Measurements from ENCODE around the gene TAF11.

Gene TAF11

DNA sequence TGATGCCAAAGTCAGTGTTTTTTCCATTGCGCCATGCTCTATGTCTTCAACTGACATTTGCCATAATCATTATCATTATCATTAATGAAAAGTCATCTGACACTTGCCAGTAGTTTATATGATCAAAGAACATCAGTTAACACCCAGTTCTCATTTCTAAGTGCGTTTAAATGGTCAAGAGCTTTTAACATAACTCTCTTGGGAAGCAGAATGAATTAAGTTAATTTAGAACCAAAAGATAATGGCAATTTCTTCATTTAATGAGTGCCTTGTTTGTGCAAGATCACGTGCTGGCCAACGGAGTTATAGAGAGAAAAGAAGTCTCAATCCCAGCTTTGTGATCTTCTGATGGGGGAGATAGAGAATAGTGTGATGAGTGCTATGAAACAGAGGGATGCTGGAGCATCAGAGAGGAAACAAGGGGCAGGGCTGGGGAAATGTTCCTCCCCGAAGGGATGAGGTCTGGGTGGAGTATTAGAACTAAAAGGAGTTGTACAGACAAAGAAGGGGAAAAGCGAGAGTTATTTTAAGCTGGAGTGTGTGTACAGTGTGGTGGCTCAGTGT, 21.6 kb upstream of the TAF11 start:
- TF ChIP-seq, protein P1, sequence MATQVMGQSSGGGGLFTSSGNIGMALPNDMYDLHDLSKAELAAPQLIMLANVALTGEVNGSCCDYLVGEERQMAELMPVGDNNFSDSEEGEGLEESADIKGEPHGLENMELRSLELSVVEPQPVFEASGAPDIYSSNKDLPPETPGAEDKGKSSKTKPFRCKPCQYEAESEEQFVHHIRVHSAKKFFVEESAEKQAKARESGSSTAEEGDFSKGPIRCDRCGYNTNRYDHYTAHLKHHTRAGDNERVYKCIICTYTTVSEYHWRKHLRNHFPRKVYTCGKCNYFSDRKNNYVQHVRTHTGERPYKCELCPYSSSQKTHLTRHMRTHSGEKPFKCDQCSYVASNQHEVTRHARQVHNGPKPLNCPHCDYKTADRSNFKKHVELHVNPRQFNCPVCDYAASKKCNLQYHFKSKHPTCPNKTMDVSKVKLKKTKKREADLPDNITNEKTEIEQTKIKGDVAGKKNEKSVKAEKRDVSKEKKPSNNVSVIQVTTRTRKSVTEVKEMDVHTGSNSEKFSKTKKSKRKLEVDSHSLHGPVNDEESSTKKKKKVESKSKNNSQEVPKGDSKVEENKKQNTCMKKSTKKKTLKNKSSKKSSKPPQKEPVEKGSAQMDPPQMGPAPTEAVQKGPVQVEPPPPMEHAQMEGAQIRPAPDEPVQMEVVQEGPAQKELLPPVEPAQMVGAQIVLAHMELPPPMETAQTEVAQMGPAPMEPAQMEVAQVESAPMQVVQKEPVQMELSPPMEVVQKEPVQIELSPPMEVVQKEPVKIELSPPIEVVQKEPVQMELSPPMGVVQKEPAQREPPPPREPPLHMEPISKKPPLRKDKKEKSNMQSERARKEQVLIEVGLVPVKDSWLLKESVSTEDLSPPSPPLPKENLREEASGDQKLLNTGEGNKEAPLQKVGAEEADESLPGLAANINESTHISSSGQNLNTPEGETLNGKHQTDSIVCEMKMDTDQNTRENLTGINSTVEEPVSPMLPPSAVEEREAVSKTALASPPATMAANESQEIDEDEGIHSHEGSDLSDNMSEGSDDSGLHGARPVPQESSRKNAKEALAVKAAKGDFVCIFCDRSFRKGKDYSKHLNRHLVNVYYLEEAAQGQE (IDR thresholded peaks at IDR 0.05; ENCODE audit: insufficient replicate concordance, low read depth), result no peak
- Histone ChIP-seq H3K27me3 (ENCODE audit: insufficient read depth, poor library complexity, severe bottlenecking) (no peaks in the 10 kb centered on the region), H3K27ac (replicated peaks) (no peak overlapping the region), H3K4me3 (replicated peaks; ENCODE audit: insufficient read depth, low read length) (no peak overlapping the region)
- no peak for DNase-seq (ENCODE audit: low read depth in 1 of 2, low spot score in 1 of 2)

DNA sequence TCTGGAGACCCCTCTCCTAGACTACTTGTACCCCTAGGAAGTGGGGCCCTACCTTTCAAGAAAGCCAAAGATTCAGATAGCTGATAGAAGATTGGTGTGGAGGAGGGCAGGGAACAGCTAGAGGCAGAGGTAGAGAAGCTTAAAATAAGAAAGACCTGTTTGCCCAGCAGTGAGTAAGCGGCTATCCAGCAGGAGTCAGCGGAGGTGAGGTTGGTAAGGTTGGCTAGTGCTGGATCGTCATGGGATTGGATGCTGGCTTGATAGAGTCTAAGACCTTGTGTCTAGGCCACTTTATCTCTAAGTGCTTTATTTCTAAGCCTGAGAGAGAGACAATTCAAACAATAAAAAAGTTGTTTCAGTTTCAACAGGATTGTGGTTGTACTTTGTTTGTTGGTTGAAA, 20.4 kb upstream of the TAF11 start:
- Histone ChIP-seq H3K27me3 (ENCODE audit: insufficient read depth, poor library complexity, severe bottlenecking) (no peaks in the 10 kb centered on the region), H3K27ac (replicated peaks) (no peak overlapping the region), H3K4me3 (replicated peaks; ENCODE audit: insufficient read depth, low read length) (no peak overlapping the region)
- DNase-seq (ENCODE audit: low read depth in 1 of 2, low spot score in 1 of 2), result no peak
- TF ChIP-seq, protein P2, sequence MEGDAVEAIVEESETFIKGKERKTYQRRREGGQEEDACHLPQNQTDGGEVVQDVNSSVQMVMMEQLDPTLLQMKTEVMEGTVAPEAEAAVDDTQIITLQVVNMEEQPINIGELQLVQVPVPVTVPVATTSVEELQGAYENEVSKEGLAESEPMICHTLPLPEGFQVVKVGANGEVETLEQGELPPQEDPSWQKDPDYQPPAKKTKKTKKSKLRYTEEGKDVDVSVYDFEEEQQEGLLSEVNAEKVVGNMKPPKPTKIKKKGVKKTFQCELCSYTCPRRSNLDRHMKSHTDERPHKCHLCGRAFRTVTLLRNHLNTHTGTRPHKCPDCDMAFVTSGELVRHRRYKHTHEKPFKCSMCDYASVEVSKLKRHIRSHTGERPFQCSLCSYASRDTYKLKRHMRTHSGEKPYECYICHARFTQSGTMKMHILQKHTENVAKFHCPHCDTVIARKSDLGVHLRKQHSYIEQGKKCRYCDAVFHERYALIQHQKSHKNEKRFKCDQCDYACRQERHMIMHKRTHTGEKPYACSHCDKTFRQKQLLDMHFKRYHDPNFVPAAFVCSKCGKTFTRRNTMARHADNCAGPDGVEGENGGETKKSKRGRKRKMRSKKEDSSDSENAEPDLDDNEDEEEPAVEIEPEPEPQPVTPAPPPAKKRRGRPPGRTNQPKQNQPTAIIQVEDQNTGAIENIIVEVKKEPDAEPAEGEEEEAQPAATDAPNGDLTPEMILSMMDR (IDR thresholded peaks at IDR 0.05; ENCODE audit: insufficient read depth, low read length), result no peak
- TF ChIP-seq POLR2AphosphoS5 (IDR thresholded peaks at IDR 0.05; ENCODE audit: low read depth), result no peak
- TF ChIP-seq GABPA (IDR thresholded peaks at IDR 0.05; ENCODE audit: low read depth), result no peak
- TF ChIP-seq SPI1 (IDR thresholded peaks at IDR 0.05; ENCODE audit: borderline replicate concordance, low read depth), result no peak
- TF ChIP-seq, protein P1 (IDR thresholded peaks at IDR 0.05; ENCODE audit: insufficient replicate concordance, low read depth), result no peak

DNA sequence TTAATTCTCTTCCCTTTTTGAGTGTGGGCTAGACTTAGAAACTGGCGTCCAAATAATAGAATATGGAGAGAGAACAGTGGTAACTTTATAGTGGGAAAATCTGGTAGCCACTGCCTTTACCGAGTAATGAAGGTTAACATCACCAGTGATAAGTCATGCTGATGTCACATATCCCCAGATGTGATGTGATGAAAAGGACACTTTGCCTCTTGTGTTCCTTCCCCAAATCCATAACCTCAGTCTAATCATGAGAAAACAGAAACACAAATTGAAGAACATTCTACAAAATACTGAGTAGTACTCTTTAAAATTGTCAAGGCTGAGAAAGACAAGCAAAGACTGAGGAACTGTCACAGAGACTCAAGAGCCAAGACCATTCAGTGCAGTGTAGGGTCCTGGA, 19.0 kb upstream of the TAF11 start:
- no peak overlapping the region for H3K4me3 ChIP-seq (replicated peaks; ENCODE audit: insufficient read depth, low read length)
- TF ChIP-seq GABPA (IDR thresholded peaks at IDR 0.05; ENCODE audit: low read depth) (no peak), SPI1 (IDR thresholded peaks at IDR 0.05; ENCODE audit: borderline replicate concordance, low read depth) (no peak), POLR2AphosphoS5 (IDR thresholded peaks at IDR 0.05; ENCODE audit: low read depth) (no peak)
- TF ChIP-seq, protein P1 (IDR thresholded peaks at IDR 0.05; ENCODE audit: insufficient replicate concordance, low read depth), result no peak
- TF ChIP-seq, protein P2 (IDR thresholded peaks at IDR 0.05; ENCODE audit: insufficient read depth, low read length), result no peak

More for the DNA sequence above, 19.0 kb upstream of the TAF11 start:
- H3K27ac ChIP-seq (replicated peaks), result no peak overlapping the region
- DNase-seq (ENCODE audit: low read depth in 1 of 2, low spot score in 1 of 2), result no peak
- H3K27me3 ChIP-seq (ENCODE audit: insufficient read depth, poor library complexity, severe bottlenecking), result no peaks in the 10 kb centered on the region

Data from HL-60 (cell line).